Erythroblast (primary cell): ENCODE measurements around the gene FRRS1.

ENCODE experiments used
- DNase-seq, 2 experiments: peaks; one replicate each; lab custom pipeline; 2025; lab: John Stamatoyannopoulos, UW
- GATA1 ChIP-seq: IDR thresholded peaks from 2 replicates; pipeline ENCODE4 v1.6.1; 2011; ENCODE audit warnings: low read depth, mild to moderate bottlenecking, control low read depth, low read length, moderate library complexity
- POLR2A ChIP-seq: IDR thresholded peaks from 2 replicates; pipeline ENCODE4 v1.6.1; 2011; ENCODE audit warnings: mild to moderate bottlenecking, low read length

The FRRS1 gene

GRCh38 chr1:99697580-99697979, 68.9 kb downstream of the FRRS1 start:
- DNase-seq: no peak
- TF ChIP-seq POLR2A: no peak
- TF ChIP-seq GATA1: no peak

GRCh38 chr1:99696616-99697015, 69.8 kb downstream of the FRRS1 start:
- no peak for DNase-seq
- TF ChIP-seq GATA1 (no peak), POLR2A (no peak)

- no peak for TF ChIP-seq POLR2A
- TF ChIP-seq GATA1: no peak
- DNase-seq: no peak
These were observed 75.3 kb downstream of the FRRS1 start for GRCh38 chr1:99691175-99691574.

GRCh38 chr1:99685516-99686180, 80.8 kb downstream of the FRRS1 start:
- DNase-seq: peak; percentile 60 to 68
- no peak for TF ChIP-seq POLR2A
- TF ChIP-seq GATA1: no peak

GRCh38 chr1:99682291-99682751, 84.1 kb downstream of the FRRS1 start:
- TF ChIP-seq POLR2A: no peak
- no peak for TF ChIP-seq GATA1
- no peak for DNase-seq

- TF ChIP-seq POLR2A (no peak), GATA1 (no peak)
- no peak for DNase-seq
These were observed 84.9 kb downstream of the FRRS1 start for GRCh38 chr1:99681583-99681982.

GRCh38 chr1:99680270-99680669, 86.2 kb downstream of the FRRS1 start:
- DNase-seq: peak; percentile 3 to 27
- TF ChIP-seq GATA1 (no peak), POLR2A (no peak)

- DNase-seq: no peak
- no peak for TF ChIP-seq GATA1
- TF ChIP-seq POLR2A: no peak
These were observed 89.0 kb downstream of the FRRS1 start for GRCh38 chr1:99677416-99677815.

GRCh38 chr1:99676876-99677275, 89.6 kb downstream of the FRRS1 start:
- no peak for DNase-seq
- TF ChIP-seq POLR2A: no peak
- TF ChIP-seq GATA1: no peak

GRCh38 chr1:99675994-99676393, 90.4 kb downstream of the FRRS1 start:
- no peak for DNase-seq
- no peak for TF ChIP-seq POLR2A
- no peak for TF ChIP-seq GATA1

GRCh38 chr1:99675292-99675691, 91.1 kb downstream of the FRRS1 start:
- DNase-seq: no peak
- no peak for TF ChIP-seq GATA1
- TF ChIP-seq POLR2A: no peak

- DNase-seq: no peak
- no peak for TF ChIP-seq POLR2A
- no peak for TF ChIP-seq GATA1
These were observed 92.0 kb downstream of the FRRS1 start for GRCh38 chr1:99674115-99675064.

- DNase-seq: no peak
- no peak for TF ChIP-seq GATA1
- TF ChIP-seq POLR2A: no peak
These were observed 93.1 kb downstream of the FRRS1 start for GRCh38 chr1:99673315-99673714.
